ENCODE data around the gene GBGT1. TPM values are rescaled to one million over a fixed set of nuclear protein-coding genes. Genes with fewer than 3 reads are reported as not detected.

GBGT1 gene
- total RNA-seq, 6 experiments from 2014 or later: 1.1 to 2.8 (median 1.7) TPM

- no peaks in the 10 kb centered on the region for H3K9me3 Mint-ChIP-seq
- peaks cover under 1% of the 10 kb centered on the region; the same call in 1 of the 2 replicates for H3K4me1 Mint-ChIP-seq (ENCODE audit: low read depth)
- no peak for TF ChIP-seq CTCF (IDR thresholded peaks at IDR 0.05)
- no peaks in the 10 kb centered on the region for H3K36me3 Mint-ChIP-seq (ENCODE audit: low read depth)
- H3K27ac Mint-ChIP-seq: no peak overlapping the region
- no peak overlapping the region for H3K4me3 Mint-ChIP-seq
- no peak for DNase-seq
- peaks cover 1% of the 10 kb centered on the region for H3K27me3 Mint-ChIP-seq (ENCODE audit: insufficient read depth)
Observed at GRCh38 chr9:133153227-133154096, 10.3 kb downstream of the GBGT1 start.

- H3K36me3 Mint-ChIP-seq (ENCODE audit: low read depth): no peaks in the 10 kb centered on the region
- no peak overlapping the region for H3K4me3 Mint-ChIP-seq
- DNase-seq: no peak
- H3K27me3 Mint-ChIP-seq (ENCODE audit: insufficient read depth): no peaks in the 10 kb centered on the region; the same call in none of the 2 replicates
- H3K9me3 Mint-ChIP-seq: no peaks in the 10 kb centered on the region
- peaks cover 8% of the 10 kb centered on the region for H3K4me1 Mint-ChIP-seq (ENCODE audit: low read depth)
- no peak for TF ChIP-seq CTCF (IDR thresholded peaks at IDR 0.05)
- no peak overlapping the region for H3K27ac Mint-ChIP-seq
Observed at GRCh38 chr9:133151601-133152525, 11.9 kb downstream of the GBGT1 start.

- Mint-ChIP-seq H3K27ac (no peak overlapping the region), H3K27me3 (ENCODE audit: insufficient read depth) (no peaks in the 10 kb centered on the region; the same call in 1 of the 2 replicates), H3K4me1 (ENCODE audit: low read depth) (peaks cover 8% of the 10 kb centered on the region), H3K4me3 (no peak overlapping the region), H3K9me3 (no peaks in the 10 kb centered on the region), H3K36me3 (ENCODE audit: low read depth) (no peaks in the 10 kb centered on the region)
- no peak for TF ChIP-seq CTCF (IDR thresholded peaks at IDR 0.05)
- no peak for DNase-seq
Observed at GRCh38 chr9:133151041-133151440, 12.7 kb downstream of the GBGT1 start.

- Mint-ChIP-seq H3K4me1 (ENCODE audit: low read depth) (peaks cover 21% of the 10 kb centered on the region), H3K4me3 (peak overlapping the region; percentile 71), H3K27ac (peak overlapping the region; percentile 77), H3K9me3 (no peaks in the 10 kb centered on the region), H3K27me3 (ENCODE audit: insufficient read depth) (peaks cover 2% of the 10 kb centered on the region), H3K36me3 (ENCODE audit: low read depth) (no peaks in the 10 kb centered on the region)
- peak; percentile 79 for DNase-seq
- TF ChIP-seq CTCF (IDR thresholded peaks at IDR 0.05): peak; percentile 57
Observed at GRCh38 chr9:133149130-133150015, 14.3 kb downstream of the GBGT1 start.

All from HFFc6 (cell line).